NCI-H2171 treated with DMSO at 0.1 percent for 48 hours (cell line): ENCODE measurements around the gene FN3KRP.

Experiments
- DNase-seq: peaks from one replicate; lab custom pipeline; 2025; lab: John Stamatoyannopoulos, UW

FN3KRP gene

GRCh38 chr17:82709676-82710498 is 6.6 kb upstream of the FN3KRP start:
- DNase-seq = no peak

- no peak for DNase-seq
Observed at GRCh38 chr17:82710499-82711232, 5.8 kb upstream of the FN3KRP start.

- DNase-seq = no peak
Observed at GRCh38 chr17:82713071-82713723, 3.3 kb upstream of the FN3KRP start.

- DNase-seq = peak; percentile 51
Observed at GRCh38 chr17:82718986-82719685, 2.6 kb downstream of the FN3KRP start.

- DNase-seq = no peak
Observed at GRCh38 chr17:82720204-82720603, 3.7 kb downstream of the FN3KRP start.

GRCh38 chr17:82722341-82723013 is 6.0 kb downstream of the FN3KRP start:
- DNase-seq = no peak

- no peak for DNase-seq
Observed at GRCh38 chr17:82723169-82723807, 6.8 kb downstream of the FN3KRP start.

- DNase-seq = no peak
Observed at GRCh38 chr17:82726427-82726826, 9.9 kb downstream of the FN3KRP start.

GRCh38 chr17:82729479-82730260 is 13.2 kb downstream of the FN3KRP start:
- no peak for DNase-seq

GRCh38 chr17:82732118-82732743 is 15.7 kb downstream of the FN3KRP start:
- no peak for DNase-seq

GRCh38 chr17:82734987-82735866 is 18.7 kb downstream of the FN3KRP start, which contains the start of gene FN3K:
Gene FN3K (plus strand): TSS chr17:82735615. CDS start chr17:82735637, 22 bp downstream.
- peak; percentile 37 for DNase-seq

GRCh38 chr17:82736511-82737185 is 20.1 kb downstream of the FN3KRP start:
- DNase-seq = no peak

GRCh38 chr17:82737967-82738877 is 21.7 kb downstream of the FN3KRP start:
- no peak for DNase-seq

GRCh38 chr17:82740906-82741759 is 24.6 kb downstream of the FN3KRP start:
- DNase-seq = no peak

- DNase-seq = peak; percentile 8
Observed at GRCh38 chr17:82743344-82744219, 27.1 kb downstream of the FN3KRP start.
